OCI-LY3 (cell line): ENCODE results near the gene PLEKHA7.

Experiments
- EZH2phosphoT487 ChIP-seq: fragments of 200-600 bp; shearing (Covaris generic); IDR thresholded peaks from 2 replicates; pipeline ENCODE4 v1.6.1; 2018; ENCODE audit warnings: antibody characterized with exemption, mixed run types, low read depth
- TF ChIP-seq, protein P1 (sequence below): fragments of 200-600, 300-600 bp; sonication (generic); IDR thresholded peaks from 2 replicates; pipeline ENCODE4 v1.5.1; 2014; ENCODE audit warnings: antibody characterized with exemption, low read length, low read depth

GRCh38 chr11:16977136-16977993, 36.8 kb downstream of the PLEKHA7 start:
- TF ChIP-seq, protein P1, sequence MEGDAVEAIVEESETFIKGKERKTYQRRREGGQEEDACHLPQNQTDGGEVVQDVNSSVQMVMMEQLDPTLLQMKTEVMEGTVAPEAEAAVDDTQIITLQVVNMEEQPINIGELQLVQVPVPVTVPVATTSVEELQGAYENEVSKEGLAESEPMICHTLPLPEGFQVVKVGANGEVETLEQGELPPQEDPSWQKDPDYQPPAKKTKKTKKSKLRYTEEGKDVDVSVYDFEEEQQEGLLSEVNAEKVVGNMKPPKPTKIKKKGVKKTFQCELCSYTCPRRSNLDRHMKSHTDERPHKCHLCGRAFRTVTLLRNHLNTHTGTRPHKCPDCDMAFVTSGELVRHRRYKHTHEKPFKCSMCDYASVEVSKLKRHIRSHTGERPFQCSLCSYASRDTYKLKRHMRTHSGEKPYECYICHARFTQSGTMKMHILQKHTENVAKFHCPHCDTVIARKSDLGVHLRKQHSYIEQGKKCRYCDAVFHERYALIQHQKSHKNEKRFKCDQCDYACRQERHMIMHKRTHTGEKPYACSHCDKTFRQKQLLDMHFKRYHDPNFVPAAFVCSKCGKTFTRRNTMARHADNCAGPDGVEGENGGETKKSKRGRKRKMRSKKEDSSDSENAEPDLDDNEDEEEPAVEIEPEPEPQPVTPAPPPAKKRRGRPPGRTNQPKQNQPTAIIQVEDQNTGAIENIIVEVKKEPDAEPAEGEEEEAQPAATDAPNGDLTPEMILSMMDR = no peak
- TF ChIP-seq EZH2phosphoT487 = no peak
